Activated CD8-positive, alpha-beta memory T cell treated with anti-CD3 and anti-CD28 coated beads, Interleukin-2, amount 50 U/mL, for 1 hour (primary cell): ENCODE data around the gene HSPA4.
A peak's percentile ranks its signal among the peaks of the same experiment; 100 is the strongest.
"Not testable (repeated sequence)": the region's sequence is repeated elsewhere in the genome, so short reads cannot be mapped to it uniquely, and the experiment has no call there.

ENCODE experiments used
- DNase-seq: peaks from one replicate; pipeline ENCODE4 v3.0.0-alpha.2; 2020; ENCODE audit errors: extremely low read depth

HSPA4 gene

GRCh38 chr5:133051542-133052316 lies at the start of gene HSPA4:
HSPA4 (plus strand) TSS chr5:133052013; CDS start chr5:133052251, 238 bp downstream.
- DNase-seq, result peak; percentile 97

GRCh38 chr5:133006653-133007052 lies 45.2 kb upstream of the HSPA4 start:
- DNase-seq, result no peak

- not testable (repeated sequence) for DNase-seq
These were observed 43.4 kb upstream of the HSPA4 start for GRCh38 chr5:133008455-133008854.

GRCh38 chr5:133015466-133015865 lies 36.3 kb upstream of the HSPA4 start:
- DNase-seq, result no peak

- no peak for DNase-seq
These were observed 33.8 kb upstream of the HSPA4 start for GRCh38 chr5:133017964-133018363.

GRCh38 chr5:133019471-133019870 lies 32.3 kb upstream of the HSPA4 start:
- not testable (repeated sequence) for DNase-seq

- peak; percentile 80 for DNase-seq
These were observed 25.8 kb upstream of the HSPA4 start, which contains the start of gene ZCCHC10 for GRCh38 chr5:133025804-133026663. ZCCHC10 (minus strand) TSS chr5:133026549; CDS start chr5:133026537, 12 bp downstream.

- DNase-seq, result no peak
These were observed 25.1 kb upstream of the HSPA4 start for GRCh38 chr5:133026664-133027153.

GRCh38 chr5:133029416-133029815 lies 22.4 kb upstream of the HSPA4 start:
- DNase-seq, result no peak

GRCh38 chr5:133030343-133031005 lies 21.3 kb upstream of the HSPA4 start:
- DNase-seq, result no peak

- no peak for DNase-seq
These were observed 18.7 kb upstream of the HSPA4 start for GRCh38 chr5:133032852-133033742.

GRCh38 chr5:133034064-133034463 lies 17.7 kb upstream of the HSPA4 start:
- DNase-seq, result no peak

- DNase-seq, result no peak
These were observed 16.6 kb upstream of the HSPA4 start for GRCh38 chr5:133035224-133035623.

- DNase-seq, result not testable (repeated sequence)
These were observed 15.1 kb upstream of the HSPA4 start for GRCh38 chr5:133036677-133037076.

GRCh38 chr5:133041157-133041784 lies 10.5 kb upstream of the HSPA4 start:
- no peak for DNase-seq

- no peak for DNase-seq
These were observed 9.9 kb upstream of the HSPA4 start for GRCh38 chr5:133041910-133042309.

- DNase-seq, result not testable (repeated sequence)
These were observed 5.3 kb upstream of the HSPA4 start for GRCh38 chr5:133046560-133046959.

GRCh38 chr5:133047404-133047803 lies 4.4 kb upstream of the HSPA4 start:
- DNase-seq, result no peak

- DNase-seq, result no peak
These were observed 2.7 kb upstream of the HSPA4 start for GRCh38 chr5:133048993-133049725.

- no peak for DNase-seq
These were observed 2.1 kb upstream of the HSPA4 start for GRCh38 chr5:133049726-133050048.
